Right lung (tissue), 5 donors: ENCODE measurements around the gene PAPSS1. TPM values are rescaled to one million over a fixed set of nuclear protein-coding genes. Genes with fewer than 3 reads are reported as not detected.

Source experiments
- DNase-seq, 2 donors: peaks; one replicate each; pipeline ENCODE4 v3.0.0-alpha.2; 2013
- polyA plus RNA-seq, 5 donors: library from polyadenylated mRNA; unstranded; fragments of 120-200 nt; gene quantifications; one replicate each; pipeline versions ENCODE4 v1.2.1 to v1.2.3, GENCODE V29; 2013; ENCODE audit warnings: inconsistent platforms in 1 of 5, low replicate concordance in 1 of 5; ENCODE audit not compliant: insufficient read length in 5 of 5, insufficient read depth in 1 of 5

Gene PAPSS1
- polyA plus RNA-seq, 5 donors: 58.0 to 85.7 (median 73.5) TPM

DNA sequence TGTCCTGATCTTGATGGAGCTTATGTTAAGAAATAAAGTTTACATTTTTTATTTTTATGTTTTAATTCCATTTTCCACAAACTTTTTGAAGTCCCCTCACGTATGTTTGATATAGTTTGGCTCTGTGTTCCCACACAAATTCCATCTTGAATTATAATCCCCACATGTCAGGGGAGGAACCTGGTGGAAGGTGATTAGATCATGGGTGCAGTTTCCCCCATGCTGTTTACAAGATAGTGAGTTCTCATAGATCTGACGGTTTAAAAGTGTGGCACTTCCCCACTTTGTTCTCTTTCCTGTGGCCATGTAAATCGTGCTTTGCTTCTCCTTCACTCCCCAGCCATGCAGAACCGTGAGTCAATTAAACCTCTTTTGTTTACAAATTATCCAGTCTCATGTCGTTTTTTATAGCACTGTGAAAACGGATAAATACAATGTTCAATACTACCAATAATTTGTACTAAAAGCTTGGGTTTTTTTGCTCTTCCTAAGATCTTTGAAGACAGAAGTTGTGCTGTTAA lies 89.8 kb downstream of the PAPSS1 start:
- DNase-seq: no peak

- no peak for DNase-seq
Observed at GRCh38 chr4:107629318-107629717, 90.7 kb downstream of the PAPSS1 start.

- no peak for DNase-seq
Observed at GRCh38 chr4:107625391-107625902, 94.6 kb downstream of the PAPSS1 start.

- DNase-seq: no peak
Observed at GRCh38 chr4:107624024-107624423, 96.0 kb downstream of the PAPSS1 start.

- DNase-seq: no peak
Observed at GRCh38 chr4:107622006-107622405, 98.0 kb downstream of the PAPSS1 start.

GRCh38 chr4:107619731-107620130 lies 100.3 kb downstream of the PAPSS1 start:
- no peak for DNase-seq

GRCh38 chr4:107619066-107619465 lies 101.0 kb downstream of the PAPSS1 start:
- DNase-seq: no peak

GRCh38 chr4:107618656-107619055 lies 101.4 kb downstream of the PAPSS1 start:
- DNase-seq: no peak

- DNase-seq: no peak
Observed at GRCh38 chr4:107616838-107617389, 103.1 kb downstream of the PAPSS1 start.

- DNase-seq: no peak
Observed at GRCh38 chr4:107615809-107616208, 104.2 kb downstream of the PAPSS1 start.

DNA sequence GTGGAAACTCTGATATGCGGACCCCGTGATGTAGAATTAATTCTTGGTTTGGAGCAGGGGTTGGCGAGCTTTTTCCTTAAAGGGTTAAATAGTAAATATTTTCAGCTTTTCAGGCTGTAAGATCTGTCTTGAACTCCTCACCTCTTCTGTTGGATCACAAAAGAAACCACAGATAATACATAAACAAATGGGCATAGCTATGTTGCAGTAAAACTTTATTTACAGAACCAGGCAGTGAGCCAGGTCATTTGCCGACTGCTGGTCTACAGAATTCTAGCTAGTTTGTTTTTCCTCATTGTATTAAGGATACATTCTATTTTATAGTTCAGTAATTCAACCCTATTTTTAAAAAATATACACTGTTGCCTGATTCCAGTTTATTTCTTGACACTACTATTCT lies 116.6 kb downstream of the PAPSS1 start:
- no peak for DNase-seq

DNA sequence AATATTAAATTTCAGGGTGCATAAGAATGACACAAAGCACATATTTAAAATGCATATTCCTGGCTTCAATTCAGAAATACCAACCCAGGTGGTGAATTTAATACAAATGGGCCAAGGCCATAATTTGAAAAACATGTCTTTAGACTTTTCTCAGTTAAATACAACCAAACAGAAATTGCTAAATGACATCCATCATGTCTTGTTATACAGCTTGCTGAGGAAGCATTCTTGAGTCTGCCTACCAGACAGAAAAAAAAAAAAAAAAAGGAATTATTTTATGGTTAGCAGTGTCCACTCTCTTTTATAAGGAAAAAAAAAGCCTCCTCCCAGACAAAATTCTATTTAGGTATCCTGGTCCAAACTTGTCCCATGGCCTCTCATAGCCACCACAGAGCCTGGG lies 119.1 kb downstream of the PAPSS1 start:
- no peak for DNase-seq

GRCh38 chr4:107600436-107600835 lies 119.6 kb downstream of the PAPSS1 start:
- no peak for DNase-seq

GRCh38 chr4:107599841-107600240 lies 120.2 kb downstream of the PAPSS1 start:
- DNase-seq: no peak

GRCh38 chr4:107593230-107593629 lies 126.8 kb downstream of the PAPSS1 start:
- no peak for DNase-seq

- no peak for DNase-seq
Observed at GRCh38 chr4:107592519-107592918, 127.5 kb downstream of the PAPSS1 start.

- no peak for DNase-seq
Observed at GRCh38 chr4:107589269-107589668, 130.8 kb downstream of the PAPSS1 start.

GRCh38 chr4:107586371-107586770 lies 133.7 kb downstream of the PAPSS1 start:
- DNase-seq: no peak

GRCh38 chr4:107579099-107579498 lies 140.9 kb downstream of the PAPSS1 start:
- no peak for DNase-seq

DNA sequence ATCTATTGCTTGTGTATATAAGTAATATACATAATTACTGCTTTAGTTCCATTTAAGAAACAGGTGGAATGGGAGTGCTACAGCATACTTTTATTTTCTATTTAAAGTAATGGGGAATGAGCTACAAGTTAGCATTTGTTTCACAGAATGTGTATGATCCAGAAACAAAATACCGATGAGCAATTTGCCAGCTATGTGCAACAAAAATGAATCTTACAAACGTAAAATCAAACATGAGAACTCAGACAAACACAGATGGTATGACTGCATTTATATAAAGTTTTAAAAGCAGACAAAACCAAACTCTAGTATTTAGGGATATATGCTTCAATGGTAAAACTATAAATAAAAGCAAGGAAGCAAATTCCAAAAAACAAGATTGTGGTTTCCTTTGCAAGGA lies 141.7 kb downstream of the PAPSS1 start:
- no peak for DNase-seq

- DNase-seq: no peak
Observed at GRCh38 chr4:107577743-107578142, 142.3 kb downstream of the PAPSS1 start.

- no peak for DNase-seq
Observed at GRCh38 chr4:107575243-107575642, 144.8 kb downstream of the PAPSS1 start.

DNA sequence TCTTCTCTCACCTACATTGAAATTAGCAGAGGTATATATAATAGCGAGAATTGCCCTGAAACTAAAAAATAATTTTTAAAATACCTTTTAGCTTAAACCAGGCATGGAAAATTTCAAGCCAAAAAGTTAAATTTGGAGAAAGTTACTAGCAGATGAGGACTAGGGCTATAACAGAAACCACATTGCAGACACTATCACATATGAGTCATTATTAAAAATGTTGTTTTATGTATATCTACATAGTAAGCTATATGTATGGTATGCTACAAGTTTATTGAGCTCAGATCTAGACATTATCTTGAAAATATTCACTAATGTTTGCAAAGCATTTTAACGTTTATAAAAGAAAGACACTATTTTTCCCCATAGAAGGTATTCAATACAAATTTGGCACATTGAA lies 147.8 kb downstream of the PAPSS1 start:
- no peak for DNase-seq

GRCh38 chr4:107570952-107571351 lies 149.1 kb downstream of the PAPSS1 start:
- no peak for DNase-seq
